Hepatic stellate cell (primary cell): Measurements from ENCODE around the gene BORCS5.
"Not testable (repeated sequence)": the region's sequence is repeated elsewhere in the genome, so short reads cannot be mapped to it uniquely, and the experiment has no call there.

Experiments
- DNase-seq: peaks from one replicate; pipeline ENCODE4 v3.0.0; 2011; ENCODE audit warnings: low spot score

Gene BORCS5

GRCh38 chr12:12466157-12466556 lies 109.3 kb downstream of the BORCS5 start:
- no peak for DNase-seq

DNA sequence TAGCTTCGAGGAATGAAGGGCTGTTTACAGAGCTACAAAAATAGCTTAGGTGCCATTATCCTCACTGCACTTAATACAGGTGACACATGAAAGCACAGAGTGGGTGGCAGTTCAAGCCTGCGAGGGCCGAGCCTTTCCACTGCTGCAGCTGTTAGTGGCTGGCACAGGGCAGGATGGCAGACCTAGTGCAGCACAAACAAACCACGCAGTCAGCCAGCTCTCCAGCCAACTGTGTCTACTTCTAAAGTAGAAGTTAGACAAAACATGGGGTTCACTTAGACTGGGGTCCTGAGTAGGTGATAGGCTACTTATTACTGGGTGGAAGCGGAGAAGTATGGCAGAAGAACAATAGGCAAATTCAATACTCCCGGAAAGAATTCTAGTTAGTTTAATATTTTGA lies 110.4 kb downstream of the BORCS5 start:
- DNase-seq, result no peak

GRCh38 chr12:12467688-12468261 lies 110.9 kb downstream of the BORCS5 start:
- DNase-seq, result peak; percentile 11

DNA sequence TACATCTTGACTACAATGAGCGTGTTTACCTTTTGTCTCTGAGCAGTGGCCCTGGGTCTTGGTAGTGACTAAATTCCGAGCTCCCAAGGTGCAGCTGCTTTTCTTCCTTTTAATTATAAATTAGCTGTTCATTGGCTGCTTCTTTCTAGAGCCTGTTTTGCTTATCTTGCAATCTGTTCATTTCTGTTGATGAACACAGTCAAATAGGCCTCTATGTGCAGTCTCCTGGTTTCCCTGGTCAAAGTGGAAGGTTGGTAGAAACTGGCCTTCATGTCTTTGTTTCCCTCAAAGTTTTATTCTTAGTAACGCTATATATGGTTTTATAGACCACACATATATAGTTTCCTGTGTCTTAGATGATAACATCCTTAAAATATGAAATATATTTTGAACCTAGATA lies 111.7 kb downstream of the BORCS5 start:
- DNase-seq, result no peak

DNA sequence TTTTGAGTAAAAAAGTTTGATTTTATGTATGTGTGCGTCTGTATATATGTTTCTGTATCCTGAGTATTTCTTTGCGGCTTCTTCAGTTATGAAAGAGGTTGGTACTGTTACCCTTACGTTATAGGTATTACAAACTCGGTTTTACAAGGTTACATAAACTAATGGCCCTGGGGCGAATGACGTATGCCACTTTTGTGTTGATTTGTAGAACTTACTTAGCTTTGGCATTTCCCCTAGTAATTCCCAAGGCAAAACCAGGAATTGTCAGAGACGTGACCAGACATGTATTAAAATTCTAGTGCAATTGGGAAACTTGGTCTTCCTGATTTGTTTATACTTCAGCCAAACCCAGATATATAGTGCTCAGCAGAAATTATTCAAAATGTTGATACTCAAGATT lies 112.5 kb downstream of the BORCS5 start:
- no peak for DNase-seq

DNA sequence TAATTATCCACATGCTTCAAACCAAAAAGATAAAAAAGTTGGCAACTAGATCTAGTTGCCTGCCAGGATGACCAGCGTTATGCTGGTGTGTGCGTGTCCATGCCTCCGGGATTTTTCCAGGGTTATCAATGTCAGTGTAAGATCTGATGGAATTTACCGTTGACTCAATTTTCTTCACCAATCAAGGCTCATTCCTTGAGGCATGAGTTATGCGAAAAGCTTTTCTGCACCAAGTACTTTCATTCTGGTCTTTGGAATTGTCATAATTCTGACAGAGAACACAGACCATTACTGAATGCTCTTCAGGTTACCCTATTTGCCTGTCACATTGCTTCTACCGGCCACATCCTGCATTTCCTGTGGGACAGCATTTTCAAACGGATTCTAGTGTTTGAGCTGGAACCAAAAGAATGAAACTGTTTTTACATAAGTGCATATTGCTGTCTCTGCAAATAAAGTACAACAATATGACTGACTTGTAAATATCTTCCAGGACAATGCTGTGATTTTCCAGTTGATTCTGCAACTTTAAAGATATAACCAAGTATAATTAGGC lies 114.0 kb downstream of the BORCS5 start:
- no peak for DNase-seq

- not testable (repeated sequence) for DNase-seq
Measured at GRCh38 chr12:12471982-12472961, 115.4 kb downstream of the BORCS5 start.

GRCh38 chr12:12473223-12473622 lies 116.3 kb downstream of the BORCS5 start:
- DNase-seq, result no peak

GRCh38 chr12:12474471-12474928 lies 117.6 kb downstream of the BORCS5 start:
- DNase-seq, result no peak

DNA sequence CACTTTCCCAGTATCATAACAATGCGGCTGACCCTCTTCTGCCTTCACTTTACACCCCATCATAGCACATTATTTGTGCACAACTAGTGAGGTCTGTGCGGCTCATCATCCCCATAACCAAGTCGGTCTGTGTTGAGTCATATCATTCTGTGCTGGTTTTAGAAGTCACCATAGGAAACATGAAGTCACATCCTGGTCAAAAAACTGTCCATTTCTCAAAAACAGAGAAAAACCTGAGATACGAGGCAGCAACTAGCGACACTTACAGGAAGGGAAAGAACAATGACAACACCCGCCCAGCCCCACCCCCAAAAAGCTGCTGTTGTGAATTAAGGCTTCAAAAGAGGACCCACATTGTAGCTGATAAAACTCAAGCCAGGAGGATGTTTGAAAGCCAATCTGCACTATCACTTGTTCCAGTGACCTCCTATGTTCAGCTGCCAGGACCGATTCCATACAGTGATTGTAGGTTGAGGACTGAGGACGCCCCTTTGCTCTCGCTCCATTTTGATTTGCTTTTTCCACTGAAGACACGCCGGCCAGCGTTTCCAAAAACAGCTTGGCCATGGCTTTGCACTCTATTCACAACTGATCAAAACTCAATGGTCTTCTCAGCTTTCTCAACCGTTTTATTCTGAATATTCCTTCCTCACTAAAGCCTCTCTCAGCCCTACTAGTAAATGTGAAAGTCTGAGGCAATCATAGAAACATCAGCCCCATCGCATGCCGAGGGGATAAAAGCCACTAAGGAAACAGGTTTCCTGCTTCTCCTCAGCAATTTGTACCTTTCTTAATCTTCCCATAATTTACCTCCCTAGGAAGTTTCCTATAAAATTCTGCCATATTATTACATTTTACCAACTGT lies 118.3 kb downstream of the BORCS5 start:
- DNase-seq, result no peak

GRCh38 chr12:12476857-12477531 lies 120.1 kb downstream of the BORCS5 start:
- no peak for DNase-seq

DNA sequence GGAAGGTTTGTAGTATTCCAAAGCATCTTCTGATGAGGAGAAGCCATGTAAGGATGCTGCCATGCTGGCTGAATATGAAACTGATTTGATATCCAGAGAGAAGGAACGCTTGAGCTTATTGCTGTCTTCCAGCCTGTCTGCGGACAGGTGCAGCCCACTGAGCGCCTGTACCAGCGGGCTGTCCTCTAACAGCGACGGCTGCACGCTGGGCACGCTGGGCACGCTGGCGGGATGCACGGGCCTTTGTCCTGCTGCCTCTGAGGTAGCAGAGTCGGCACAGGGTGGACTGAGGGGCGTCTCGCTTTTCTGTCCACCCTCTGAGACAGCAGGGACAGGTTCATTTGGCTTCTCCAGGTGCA lies 120.6 kb downstream of the BORCS5 start:
- no peak for DNase-seq

DNA sequence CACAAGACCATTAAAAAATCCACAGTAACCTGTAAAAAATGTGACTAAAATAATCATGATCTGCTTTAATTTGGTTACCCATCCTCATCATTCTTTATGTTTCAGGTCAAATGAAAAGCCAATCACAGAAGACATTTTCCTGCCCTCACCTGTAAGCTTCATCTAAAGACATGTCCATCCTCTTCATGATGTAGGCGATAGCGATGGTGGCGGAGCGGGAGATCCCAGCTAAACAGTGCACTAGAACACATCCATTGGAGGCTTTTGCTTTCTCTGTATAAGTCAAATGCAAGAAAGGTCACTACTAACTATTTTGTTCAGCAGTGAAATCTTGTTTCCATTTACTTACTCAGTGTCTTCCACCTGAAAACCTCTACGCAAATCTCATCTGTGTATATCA lies 123.2 kb downstream of the BORCS5 start:
- no peak for DNase-seq

- no peak for DNase-seq
Measured at GRCh38 chr12:12481631-12482030, 124.8 kb downstream of the BORCS5 start.

DNA sequence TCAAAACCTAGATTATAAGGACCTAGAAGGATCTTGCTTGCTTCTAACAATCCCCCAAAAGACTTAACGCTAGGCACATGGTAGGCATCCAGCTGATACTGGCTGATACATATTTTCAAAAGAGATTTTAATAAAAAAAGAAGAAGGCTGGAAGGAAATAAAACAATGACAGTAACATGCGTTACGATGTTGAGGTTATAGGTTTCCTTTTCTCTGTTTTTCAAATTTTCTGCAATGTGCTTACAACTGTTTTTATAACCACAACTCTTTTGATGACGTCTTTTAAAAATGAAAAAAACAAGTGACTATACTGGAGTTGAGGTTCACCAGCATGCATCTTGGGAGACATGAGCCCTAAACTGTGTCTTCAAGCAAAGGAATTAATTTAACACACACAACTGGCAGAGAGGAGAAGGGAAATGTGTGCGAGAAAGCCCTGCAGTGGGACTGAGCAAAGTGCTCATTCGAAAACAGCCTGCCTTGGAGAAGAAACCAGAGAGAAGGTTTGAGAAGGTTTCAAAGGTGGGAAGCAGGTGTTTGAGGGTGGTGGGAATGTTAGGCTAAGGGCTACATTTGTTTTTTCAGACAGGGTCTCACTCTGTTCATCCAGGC lies 125.4 kb downstream of the BORCS5 start:
- DNase-seq, result no peak

- DNase-seq, result no peak
Measured at GRCh38 chr12:12482959-12483358, 126.1 kb downstream of the BORCS5 start.

DNA sequence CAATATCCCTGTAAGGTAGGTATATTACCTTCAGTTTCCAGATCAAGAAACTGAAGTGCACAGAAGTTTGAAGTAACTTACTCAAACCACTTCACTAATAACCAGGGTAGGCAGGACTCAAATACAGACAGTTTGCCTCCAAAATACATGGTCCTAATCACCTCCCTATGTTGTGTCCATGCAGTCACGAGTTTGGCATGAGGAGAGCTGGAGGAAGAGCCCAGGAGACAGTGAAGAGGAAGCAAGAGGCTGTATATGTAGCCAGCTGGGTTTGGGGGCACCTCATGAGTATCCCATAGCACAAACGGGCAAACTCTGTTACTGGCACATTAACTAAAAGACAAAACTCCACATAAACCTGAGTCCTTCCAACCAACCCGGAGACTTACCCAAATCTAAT lies 126.6 kb downstream of the BORCS5 start:
- DNase-seq, result no peak

DNA sequence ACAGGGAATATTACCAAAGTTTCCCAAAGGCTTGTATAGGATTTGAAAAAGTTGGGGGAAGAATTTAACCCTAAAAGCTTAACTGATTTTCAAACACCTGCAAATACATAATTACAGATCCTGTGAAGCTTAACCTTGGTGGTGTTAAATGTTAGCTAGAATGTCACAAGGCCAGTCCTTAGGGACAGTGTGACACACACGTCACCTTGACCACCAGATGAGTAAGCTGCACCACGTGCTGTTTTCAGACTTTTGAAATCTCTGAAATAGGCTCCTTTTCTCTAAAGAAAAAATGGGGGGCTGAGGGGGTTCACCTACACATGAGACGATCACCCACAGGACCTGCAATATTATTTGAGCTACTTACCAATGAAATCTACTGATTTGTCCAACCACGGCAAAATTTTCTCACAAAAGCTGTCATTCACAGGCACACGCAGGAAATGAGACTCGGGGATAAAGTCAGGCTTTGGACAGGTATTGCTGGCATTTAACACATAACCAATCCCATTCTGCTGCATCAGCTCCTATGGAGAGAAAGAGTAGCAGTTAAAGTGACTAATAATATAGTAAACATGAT lies 129.9 kb downstream of the BORCS5 start:
- DNase-seq, result no peak

DNA sequence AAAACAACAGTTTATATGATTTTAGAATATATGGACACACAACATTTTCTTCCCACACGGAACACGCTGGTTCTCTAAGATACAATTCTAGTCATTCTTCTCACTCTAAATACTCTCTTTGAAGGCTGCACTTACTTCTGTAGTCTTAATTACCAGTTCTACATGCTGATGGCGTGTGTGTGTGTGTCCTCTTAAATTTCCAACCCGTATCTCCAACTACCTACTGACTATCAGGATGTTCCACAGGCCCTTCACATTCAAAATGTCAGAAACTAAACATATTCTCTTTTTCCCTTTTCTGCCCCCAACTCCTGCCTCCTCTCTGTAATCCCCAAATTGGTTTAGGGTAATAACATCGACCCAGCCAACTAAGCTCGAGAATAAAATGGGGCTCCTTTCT lies 130.6 kb downstream of the BORCS5 start:
- DNase-seq, result no peak

DNA sequence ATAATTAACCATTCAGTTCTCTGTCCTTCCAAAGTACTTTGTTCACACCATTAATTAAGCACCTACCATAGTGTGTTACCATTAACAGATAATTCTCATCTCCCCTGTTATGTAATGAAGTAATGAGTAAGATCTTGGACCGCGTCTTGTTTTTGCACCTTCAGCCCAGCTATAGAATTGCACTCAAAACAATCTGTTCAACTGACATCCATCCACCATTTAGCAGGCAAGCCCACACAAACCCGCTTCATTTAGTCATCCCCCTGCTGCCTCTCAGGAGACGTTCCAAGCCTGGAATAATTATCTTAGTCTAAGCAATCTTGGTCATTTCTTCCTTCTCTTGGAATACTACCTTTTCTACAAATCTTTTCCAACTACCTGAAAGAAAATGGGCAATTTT lies 131.4 kb downstream of the BORCS5 start:
- DNase-seq, result no peak
